HG02981 (cell line): ENCODE data around the gene SMYD5.
"Not testable (repeated sequence)": the region's sequence is repeated elsewhere in the genome, so short reads cannot be mapped to it uniquely, and the experiment has no call there.

Experiments
- ATAC-seq: cut with Tn5 transposase; IDR thresholded peaks from one replicate; pipeline ENCODE4 v1.9.1; 2021; ENCODE audit warnings: mild to moderate bottlenecking, moderate library complexity; ENCODE audit not compliant: unreplicated experiment

The SMYD5 gene

DNA sequence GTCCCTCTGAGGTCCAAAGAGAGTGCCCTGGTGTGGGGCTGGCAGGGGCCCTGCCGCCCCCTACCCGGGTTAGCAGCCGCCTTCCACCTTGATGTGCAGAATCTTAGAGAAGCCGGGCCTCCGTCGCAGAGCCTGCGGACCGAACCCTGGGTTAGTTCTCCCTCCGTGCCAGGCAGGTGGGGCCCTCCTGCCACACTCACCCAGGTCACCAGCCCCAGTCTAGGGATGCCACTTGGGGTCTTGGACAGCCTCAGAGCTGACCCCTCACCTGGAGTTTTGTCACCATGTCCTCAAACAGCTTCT, 44.8 kb downstream of the SMYD5 start:
- ATAC-seq = no peak

DNA sequence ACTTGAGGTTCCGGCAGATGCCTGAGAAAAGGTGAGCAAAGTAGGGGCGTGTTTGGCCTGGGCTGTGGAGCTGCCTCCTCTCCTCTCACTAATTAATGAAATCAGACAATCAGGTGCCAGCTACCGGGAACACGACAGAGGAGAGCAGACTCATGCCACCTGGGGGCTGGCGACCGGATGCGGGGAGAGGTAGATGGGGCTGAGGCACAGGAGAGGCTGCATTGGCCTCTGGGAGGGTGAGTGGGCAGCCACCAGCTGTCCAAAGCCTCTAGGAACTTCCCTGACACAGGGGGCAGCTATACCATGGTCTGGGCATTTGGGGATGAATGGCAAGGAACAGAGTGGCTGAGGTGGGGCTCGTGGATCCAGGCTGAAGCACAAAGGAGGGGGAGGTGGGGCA, 45.2 kb downstream of the SMYD5 start:
- no peak for ATAC-seq

DNA sequence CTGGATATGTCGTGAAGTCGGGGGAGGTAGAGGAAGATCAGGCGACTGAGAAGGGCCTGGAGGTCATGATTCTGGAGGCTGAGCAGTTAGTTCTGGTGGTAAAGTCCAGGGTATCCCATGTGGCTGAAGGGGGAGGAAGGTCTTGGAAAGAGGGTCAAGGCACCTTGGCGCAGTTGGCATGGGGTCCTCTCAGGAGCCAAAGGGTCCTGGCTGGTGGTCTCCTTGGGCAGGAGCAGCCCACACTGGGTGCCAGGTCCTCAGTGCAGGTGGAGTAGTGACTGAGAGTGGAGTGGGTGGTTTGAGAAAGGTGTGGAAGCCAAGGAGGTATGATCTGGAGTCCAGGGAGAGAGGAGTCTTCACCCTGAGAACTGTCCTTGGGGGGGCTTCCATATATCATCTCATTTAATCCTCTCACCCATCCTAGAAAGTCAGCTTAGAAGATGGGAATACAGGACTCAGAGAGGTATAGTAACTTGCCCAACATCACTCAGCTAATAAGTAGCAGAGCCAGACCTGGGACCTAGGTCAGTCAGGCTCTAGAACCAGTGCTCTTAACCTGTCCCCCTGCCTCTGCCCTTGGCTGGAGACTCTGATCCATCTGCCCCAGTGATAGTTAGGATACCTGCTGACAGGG, 45.8 kb downstream of the SMYD5 start:
- no peak for ATAC-seq

DNA sequence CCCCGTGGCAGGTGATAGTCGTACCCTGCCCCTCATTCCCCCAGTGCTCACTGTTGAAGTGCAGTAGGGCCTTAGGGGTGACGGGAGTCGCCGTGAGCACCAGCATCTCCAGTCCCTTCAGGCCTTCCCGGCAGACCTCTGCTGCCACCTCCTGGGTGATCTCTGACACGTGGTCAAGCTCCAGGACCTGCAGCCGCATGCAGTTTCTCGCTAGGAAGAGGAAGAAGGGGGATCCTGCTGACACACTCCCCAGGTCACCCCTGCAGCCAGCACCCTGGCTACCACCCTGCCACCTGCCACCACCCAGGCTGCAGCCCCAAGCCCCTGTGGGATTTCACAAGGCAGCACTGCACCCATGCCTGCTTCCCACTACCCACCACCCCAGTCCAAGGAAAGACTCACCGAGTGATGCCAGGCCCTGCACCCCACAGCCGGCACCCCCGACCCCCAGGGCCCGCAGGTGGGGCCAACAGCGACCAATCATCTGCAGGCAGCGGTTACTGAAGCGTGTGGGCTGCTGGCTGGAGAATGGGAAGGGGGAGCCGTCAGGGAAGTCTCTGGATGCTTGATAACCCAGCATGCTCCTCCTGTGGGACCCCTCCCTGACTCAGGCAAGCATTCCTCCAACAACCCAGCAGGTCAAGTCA, 46.4 kb downstream of the SMYD5 start:
- ATAC-seq = no peak

DNA sequence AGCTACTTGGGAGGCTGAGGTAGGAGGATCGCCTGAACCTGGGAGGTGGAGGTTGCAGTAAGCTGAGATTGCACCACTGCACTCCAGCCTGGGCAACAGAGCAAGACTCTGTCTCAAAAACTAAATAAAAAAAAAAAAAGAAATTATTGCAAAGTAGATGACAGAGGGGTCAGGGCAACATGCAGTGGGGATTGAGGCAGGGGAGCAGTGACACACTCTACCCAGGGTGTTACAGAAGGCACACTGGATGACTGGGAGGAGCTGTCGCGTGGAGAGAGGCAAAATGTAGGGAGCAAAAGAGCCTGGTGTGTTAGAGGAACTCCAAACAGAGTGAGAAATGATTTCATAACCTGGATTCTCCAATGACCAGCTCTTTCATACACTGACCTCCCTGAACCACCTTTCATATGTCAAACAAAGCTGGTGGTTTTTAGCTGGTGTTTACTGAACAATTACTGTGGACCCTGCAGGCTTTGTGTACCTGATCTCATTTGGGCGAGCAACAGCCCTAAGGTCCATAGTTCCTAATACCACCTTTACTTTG, 48.1 kb downstream of the SMYD5 start:
- ATAC-seq = no peak

DNA sequence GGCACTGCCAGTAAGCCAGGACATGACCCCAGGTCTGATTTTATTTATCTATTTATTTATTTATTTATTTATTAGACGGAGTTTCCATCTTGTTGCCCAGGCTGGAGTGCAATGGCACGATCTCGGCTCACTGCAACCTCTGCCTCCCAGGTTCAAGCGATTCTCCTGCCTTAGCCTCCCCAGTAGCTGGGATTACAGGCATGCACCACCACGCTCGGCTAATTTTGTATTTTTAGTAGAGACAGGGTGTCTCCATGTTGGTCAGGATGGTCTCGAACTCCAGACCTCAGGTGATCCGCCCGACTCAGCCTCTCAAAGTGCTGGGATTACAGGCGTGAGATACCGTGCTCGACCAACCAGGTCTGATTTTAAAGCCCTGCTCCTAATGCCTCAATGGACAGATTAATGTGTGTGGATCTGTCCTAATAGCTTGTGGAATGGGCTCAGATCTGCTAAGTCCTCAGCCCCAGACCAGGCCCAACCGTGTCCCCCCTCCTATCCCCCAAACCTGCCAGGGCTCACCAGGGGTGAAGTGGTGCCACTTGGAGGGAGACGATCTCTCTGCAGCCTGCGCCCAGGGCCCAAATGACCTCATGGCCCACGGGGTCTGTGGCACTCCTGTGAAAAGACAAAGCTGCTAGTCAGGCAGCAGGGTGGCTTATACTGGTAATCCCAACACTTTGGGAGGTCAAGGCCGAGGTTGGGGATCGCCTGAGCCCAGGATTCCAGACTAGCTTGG, 48.8 kb downstream of the SMYD5 start:
- ATAC-seq = not testable (repeated sequence)

DNA sequence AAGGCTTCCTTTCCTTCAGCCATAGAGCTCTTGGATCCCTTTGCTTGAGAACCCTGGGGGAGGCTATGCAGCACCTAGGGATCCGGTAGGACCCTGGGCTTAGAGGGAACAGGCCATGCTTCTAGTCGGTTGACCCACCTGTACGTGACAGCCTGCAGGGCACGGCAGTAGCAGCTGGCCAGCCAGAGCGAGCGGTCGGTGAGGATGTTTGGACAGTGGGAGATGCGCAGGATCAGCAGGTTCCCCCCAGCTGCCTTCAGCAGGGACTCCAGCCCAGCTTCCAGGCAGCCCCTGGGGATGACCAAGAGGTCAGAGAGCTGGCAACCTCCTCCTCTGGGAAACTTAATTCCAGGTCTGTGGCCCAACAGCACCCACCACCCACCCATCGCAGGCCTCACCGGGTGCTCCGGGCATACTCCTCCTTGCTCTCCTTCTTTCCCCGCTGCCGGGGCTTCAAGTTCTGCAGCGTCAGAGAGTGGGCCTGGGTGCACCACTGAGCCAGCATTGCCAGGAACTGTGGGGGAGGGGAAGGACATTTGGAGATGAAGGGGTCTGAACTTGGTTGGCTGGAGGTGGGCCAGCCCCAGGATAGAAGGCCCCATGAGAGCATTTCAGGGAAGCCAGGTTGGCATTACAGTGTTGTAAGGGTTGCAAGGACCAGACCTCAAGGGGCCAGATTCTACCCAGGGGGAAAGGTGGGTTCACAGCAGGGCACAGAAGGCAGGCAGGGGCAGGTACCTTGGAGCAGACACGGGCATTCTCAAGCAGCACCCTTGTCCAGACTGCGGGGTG, 49.7 kb downstream of the SMYD5 start:
- ATAC-seq = no peak

DNA sequence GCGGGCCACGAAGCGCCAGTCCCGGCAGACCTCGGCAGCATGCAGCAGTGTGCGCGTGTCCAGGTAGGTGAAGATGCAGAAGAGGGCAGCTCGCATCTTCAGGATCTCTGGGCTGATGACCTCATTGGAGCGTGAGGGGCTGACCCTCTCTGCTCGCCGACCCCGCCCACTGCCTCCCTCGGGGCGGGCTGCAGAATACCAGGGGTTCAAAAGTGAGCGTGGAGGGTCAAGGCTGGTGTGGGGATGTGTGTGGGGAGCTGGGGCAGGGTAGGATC, 50.2 kb downstream of the SMYD5 start:
- no peak for ATAC-seq

DNA sequence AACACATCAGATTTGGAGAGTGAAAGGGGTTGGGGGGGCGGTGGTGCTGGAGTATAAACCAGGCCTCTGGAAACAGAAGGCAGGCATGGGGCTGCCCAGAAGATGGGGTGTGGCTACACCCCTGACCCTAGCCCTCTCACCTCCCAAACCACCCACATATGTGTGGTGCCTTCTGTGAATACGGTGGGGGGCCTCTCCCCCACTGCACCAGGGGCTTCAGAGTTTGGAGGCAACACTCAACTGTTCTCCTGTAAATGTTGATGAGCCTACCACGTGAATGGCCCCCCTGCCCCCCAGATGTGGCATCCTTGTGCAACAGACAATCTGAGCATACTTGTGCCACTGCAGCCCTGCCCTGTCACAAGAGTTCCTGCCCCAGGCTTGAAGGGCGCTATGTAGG, 50.7 kb downstream of the SMYD5 start:
- ATAC-seq = no peak

DNA sequence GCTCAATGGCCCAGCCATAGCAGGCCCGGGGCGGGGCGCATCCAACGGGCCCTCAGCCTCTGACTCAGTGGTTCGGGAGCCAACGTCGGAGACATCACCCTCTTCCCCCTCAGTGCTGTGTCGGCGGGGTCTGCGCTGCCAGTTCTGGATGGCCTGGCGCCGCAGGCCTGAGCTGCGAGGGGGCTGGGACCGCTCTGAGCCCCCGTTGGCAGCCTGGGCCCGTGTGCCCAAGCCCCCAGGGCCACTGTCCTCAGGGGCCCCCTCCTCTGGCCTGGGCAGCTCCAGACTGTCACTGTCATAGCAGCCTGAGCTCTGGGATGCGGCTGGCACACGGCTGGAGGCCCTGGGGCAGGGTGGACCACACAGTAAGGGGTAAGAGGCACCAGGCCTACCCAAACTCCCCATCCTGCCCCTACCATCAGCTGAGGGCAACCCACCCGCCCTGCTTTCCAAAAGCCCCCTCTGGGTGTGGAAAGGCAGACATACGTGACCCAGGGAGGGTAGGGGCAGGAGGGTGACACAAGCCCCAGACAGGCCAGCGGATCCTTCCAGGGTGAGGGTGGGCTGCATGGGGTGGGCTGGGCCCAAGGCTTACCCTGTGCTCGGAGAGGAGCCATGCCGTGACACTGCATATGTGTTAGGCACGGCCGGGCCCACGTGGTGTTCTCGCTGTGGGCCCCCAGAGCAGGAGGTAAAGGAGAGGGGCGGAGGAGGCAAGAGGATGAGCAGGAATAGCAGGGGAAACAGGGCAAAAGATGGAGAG, 51.4 kb downstream of the SMYD5 start:
- ATAC-seq = no peak

DNA sequence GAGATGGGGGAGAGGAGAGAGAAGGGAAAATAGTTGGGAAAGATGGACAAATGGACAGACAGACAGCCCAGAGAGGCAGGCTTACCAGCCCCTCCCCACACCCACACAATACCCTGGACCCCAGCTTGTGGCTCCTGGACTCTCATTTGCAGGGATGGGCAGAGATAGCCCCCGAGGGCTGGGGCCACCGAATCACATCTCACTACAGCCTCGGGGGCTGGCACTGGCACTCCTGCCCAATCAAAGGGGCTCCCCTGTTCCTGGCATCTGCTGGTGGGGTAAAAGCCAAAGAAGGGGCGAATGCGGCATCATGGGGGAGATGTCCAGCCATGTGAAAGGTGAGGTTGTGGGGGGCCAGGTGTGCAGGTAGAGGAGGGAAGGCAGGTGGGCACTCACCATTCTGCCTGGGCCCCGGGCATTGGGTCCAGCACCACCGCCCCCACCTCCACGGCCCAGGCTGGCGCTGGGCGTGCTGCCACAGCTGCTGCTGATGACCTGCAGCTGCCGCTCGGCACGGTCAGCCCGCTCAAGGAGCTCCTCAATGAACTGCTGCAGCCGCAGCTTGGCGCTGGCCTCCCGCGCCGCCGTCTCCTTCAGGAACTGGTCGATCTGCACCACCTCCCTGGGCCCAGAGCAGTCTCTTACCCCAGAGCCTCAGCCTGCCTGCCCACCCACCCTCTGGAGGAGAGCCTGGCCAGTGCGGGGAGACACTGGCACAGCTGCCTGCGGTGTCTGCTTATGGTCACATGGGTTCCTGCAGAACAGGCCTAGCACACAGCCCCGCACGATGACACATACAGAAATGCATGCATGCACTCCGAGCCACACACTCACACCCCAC, 52.2 kb downstream of the SMYD5 start:
- no peak for ATAC-seq

DNA sequence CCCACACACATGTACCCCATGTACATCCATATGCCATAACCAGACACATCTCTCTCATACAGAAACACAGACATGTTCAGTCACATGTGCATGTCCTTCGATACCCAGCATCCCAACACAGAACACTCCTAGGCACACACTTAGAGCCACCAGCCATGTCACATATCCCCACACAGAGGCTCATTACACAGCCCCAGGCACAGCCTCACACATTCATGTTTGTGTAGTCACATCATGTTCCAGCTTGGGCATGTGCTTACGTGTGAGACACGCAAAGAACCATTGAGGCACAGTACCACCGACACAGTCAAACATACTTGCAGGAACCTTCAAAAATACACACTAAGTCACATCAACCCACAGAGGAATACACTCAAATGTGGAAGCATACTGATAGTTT, 53.0 kb downstream of the SMYD5 start:
- no peak for ATAC-seq

DNA sequence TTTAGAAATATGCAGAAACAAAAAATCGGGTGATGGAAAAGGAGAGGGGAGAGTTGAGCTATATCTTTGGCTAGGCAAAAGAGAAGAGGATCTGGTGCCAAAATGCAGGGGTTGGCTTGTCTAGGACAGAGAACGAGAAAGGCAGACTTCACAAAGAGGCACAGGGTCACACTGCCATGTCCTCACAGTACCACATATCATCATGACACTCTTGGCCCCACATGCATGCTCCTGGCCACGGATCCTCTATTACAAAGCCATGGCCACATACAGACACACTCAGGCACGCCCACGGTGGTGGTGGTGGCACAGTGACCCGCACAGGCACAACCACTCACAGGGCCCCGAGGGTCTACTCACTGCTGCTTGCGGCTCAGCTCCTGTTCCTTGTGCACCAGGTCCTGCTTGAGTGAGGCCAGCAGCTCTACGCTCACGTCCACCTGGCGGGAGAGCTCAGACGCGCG, 54.4 kb downstream of the SMYD5 start:
- ATAC-seq = no peak

DNA sequence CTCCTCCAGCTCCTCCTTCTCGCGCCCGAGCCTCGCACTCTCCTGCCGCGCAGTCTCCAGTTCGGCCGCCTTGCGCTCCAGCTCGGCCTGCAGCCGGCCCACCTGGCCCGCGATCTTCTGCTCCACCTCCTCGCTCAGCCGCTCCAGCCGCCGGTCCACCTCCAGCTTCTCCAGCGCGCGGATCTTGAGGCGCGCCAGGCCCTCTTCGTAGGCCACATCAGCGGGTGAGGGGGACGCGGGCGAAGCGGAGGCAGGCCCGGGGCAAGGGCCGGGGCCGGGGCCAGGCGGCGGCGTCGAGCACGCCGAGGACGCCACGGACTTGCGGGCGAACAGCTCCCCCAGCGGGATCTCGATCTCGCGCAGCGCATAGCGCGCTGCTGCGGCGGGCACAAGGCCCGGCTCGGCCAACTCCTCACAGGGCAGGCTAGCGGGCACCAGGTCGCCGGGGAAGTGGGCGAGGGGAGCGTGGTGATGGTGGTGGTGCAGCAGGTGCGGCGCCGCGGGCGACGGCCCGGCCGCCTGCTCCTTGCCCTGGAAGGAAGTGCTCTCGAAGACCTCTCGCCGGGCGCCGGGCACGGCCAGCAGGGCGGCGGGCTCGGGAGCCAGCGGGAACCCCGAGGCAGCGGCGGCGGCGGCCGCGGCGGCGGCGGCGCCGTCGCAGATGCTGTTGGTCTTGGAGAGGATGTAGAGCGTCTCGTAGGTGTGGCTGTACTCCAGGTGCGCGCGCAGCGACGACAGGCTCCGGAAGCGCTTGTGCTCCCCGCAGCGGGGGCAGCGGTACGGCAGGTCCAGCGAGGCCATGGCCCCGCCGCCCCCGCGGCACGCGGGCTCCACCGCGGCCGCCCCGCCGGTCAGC, 55.0 kb downstream of the SMYD5 start:
- ATAC-seq = peak; percentile 58

DNA sequence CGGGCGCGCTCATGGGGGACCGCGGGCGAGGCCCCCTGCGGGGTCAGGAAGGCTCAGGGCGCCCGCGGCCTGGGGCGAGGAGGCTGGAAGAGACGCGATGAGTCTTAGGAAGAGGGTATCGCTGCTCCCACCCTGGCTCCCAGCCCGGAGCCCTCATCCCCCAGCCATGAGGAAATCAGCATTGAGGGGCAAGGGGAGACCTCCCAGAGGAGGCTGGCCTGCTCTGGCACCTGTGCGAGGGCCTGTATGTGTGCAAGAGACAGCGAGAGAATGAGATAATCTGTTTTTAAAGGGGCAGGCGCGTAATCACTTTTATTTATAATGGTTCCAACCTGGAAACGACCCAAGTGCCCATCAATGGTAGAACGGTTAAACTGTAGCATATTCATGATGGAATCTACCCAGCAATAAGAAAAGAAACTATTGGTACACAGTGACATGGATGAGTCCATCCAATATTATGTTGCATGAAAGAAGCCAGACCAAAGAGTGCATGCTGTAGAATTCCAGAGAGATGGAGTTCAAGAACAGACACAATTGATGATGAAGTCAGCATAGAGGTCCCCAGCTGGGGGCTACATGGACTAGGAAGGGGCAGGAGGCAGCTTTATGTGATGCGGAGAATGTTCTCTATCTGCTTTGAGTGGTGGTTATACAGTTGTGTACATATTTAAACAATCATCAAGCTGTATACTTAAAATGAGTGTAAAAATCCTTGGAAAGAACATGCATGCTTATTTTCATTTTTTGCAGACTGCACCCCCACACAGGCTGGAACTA, 55.8 kb downstream of the SMYD5 start:
- ATAC-seq = no peak

DNA sequence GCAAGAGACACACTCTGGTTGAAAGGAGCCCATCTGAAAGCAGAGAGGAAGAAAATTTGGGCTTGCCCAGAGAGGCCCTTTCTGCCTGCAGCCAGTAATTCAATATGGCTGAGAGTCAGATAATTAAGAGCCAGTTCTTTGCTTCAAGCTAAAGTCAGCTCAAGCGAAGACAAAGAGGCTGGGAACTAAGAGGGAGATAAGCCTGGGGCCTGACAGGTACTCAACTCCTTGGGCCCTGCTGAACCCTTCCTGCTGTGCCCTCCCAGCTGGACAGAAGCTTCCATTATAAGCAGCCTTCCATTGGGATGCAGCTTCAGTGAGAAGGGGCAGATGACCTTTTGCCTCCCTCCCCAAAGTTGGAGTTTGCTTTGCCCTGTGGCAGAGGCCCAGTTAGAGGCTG, 58.2 kb downstream of the SMYD5 start:
- no peak for ATAC-seq
